Measurements from ENCODE around the gene VDR.
A peak's percentile ranks its signal among the peaks of the same experiment; 100 is the strongest.

VDR gene

DNA sequence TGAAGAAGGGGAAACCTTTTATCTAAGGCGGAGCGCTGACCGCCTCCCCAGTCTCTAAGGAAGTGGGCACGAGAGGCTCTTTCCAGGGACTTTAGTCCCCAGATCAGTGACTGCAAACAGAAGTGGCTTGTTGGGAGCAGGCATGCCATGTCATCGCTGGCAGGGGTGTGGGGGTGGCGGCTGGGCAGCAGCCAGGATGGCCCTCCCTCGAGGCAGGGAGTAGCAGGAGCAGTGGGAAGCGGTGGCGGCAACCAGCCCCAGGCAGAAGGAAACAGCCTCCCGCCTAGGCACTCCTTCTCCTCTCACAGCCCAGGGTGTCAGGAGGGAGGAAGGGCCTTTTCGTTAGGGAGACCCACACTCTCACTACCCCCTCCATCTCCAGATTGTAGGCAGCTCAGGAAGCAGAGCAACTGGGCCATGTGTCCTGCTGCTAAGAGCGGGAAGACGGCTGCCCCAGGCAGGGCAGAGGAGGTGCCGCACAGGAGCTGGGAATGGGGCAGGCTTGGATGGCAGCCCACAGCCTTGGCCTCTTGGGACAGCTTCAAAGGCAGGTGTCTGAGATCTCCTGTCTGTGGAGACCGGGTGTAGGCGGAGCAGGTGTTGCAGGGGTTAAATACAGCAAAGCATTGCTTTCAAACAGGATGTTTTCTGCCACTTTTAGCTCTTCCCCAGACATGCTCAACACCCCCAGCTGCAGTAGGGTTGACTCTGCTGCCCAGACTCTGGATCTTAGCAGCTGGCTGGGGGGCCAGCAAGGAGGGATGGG lies 21.8 kb downstream of the VDR start:
- no peaks in the 10 kb centered on the region for H3K27me3 ChIP-seq (ENCODE audit: insufficient read depth, low read length)
- no peaks in the 10 kb centered on the region for H3K79me2 ChIP-seq (ENCODE audit: control insufficient read depth, insufficient read depth, low read length, unreplicated experiment)
- H3K4me1 ChIP-seq (ENCODE audit: control insufficient read depth, insufficient read depth, low read length, unreplicated experiment) = peaks cover 32% of the 10 kb centered on the region
- no peak overlapping the region for H2AFZ ChIP-seq (ENCODE audit: low read length, unreplicated experiment)
- no peak overlapping the region for H3K4me3 ChIP-seq (ENCODE audit: low read depth, low read length)
- no peak overlapping the region for H3K27ac ChIP-seq (ENCODE audit: low read depth, low read length)
- no peaks in the 10 kb centered on the region for H3K36me3 ChIP-seq (ENCODE audit: insufficient read depth, low read length)

DNA sequence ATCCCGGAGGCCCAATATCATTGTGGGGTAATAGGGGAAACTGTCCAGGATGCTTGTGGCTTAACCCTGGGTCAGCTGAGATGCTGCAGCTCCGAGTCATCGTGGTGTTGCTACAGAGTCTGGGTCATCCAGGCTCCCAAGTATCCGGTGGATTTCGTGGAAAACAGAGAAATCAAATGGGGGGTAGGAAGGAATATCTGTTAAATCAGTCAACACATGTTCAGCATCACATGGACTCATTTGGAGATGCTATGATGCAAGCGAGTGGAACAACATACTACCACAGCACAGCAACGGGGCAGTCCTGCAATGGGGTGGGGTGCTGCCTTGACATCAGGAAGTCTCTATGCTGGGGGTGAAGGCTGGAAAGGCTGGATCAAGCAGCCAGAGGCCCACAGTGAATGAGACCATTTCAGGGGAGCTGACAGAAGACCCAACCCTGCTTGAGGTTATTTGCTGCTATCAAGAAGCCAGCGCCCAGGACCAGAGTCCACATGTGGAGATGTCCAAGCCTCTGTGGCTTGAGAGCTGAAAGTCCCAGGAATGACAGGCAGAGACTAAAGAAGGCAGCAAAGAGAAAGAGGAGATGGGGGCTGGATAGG lies 22.9 kb downstream of the VDR start:
- Histone ChIP-seq H3K36me3 (ENCODE audit: insufficient read depth, low read length) (no peaks in the 10 kb centered on the region; the same call in 1 of the 2 replicates), H3K27ac (ENCODE audit: low read depth, low read length) (peak overlapping the region; percentile 70), H3K27me3 (ENCODE audit: insufficient read depth, low read length) (no peaks in the 10 kb centered on the region), H2AFZ (ENCODE audit: low read length, unreplicated experiment) (no peak overlapping the region), H3K79me2 (ENCODE audit: control insufficient read depth, insufficient read depth, low read length, unreplicated experiment) (no peaks in the 10 kb centered on the region), H3K4me3 (ENCODE audit: low read depth, low read length) (no peak overlapping the region), H3K4me1 (ENCODE audit: control insufficient read depth, insufficient read depth, low read length, unreplicated experiment) (peaks cover 32% of the 10 kb centered on the region)

DNA sequence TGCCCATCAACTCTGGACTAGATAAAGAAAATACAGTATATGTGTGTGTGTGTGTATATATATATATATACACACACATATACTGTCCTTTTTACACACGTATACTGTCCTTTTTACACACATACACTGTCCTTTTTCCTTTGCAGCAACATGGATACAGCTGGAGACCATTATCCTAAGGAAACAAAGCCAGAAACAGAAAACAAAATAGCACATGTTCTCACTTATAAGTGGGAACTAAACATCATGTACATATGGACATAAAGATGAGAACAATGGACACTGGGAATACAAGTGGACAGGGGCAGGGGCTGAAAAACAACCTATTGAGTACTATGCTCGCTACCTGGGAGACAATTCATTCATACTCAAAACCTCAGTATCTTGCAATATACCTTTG lies 23.7 kb downstream of the VDR start:
- Histone ChIP-seq H3K4me3 (ENCODE audit: low read depth, low read length) (no peak overlapping the region), H3K27ac (ENCODE audit: low read depth, low read length) (no peak overlapping the region), H3K36me3 (ENCODE audit: insufficient read depth, low read length) (no peaks in the 10 kb centered on the region; the same call in 1 of the 2 replicates), H3K79me2 (ENCODE audit: control insufficient read depth, insufficient read depth, low read length, unreplicated experiment) (no peaks in the 10 kb centered on the region), H3K27me3 (ENCODE audit: insufficient read depth, low read length) (no peaks in the 10 kb centered on the region), H3K4me1 (ENCODE audit: control insufficient read depth, insufficient read depth, low read length, unreplicated experiment) (peaks cover 32% of the 10 kb centered on the region), H2AFZ (ENCODE audit: low read length, unreplicated experiment) (no peak overlapping the region)

DNA sequence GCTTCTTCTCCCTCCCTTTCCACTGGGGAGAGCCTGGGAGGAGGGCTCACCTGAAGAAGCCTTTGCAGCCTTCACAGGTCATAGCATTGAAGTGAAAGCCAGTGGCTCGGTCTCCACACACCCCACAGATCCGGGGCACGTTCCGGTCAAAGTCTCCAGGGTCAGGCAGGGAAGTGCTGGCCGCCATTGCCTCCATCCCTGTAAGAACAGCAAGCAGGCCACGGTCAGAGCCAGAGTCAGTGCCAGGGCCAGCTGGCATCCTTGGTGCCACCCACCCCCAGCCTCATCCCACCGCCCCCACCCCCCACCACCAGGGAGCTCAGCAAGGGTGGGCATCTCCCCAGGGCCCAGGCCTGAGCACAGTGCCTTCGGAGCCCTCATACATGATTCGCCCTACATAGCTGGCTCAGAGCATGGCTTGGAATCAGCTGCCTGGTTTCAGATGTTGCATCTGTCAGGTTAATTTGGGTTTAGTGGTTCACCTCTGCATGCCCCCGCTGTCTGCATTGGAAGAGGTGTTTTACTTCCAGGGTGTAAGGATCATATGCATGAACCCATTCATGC lies 25.8 kb downstream of the VDR start:
- Histone ChIP-seq H2AFZ (ENCODE audit: low read length, unreplicated experiment) (no peak overlapping the region), H3K27ac (ENCODE audit: low read depth, low read length) (no peak overlapping the region), H3K27me3 (ENCODE audit: insufficient read depth, low read length) (no peaks in the 10 kb centered on the region), H3K36me3 (ENCODE audit: insufficient read depth, low read length) (no peaks in the 10 kb centered on the region; the same call in 1 of the 2 replicates), H3K4me3 (ENCODE audit: low read depth, low read length) (no peak overlapping the region), H3K79me2 (ENCODE audit: control insufficient read depth, insufficient read depth, low read length, unreplicated experiment) (no peaks in the 10 kb centered on the region), H3K4me1 (ENCODE audit: control insufficient read depth, insufficient read depth, low read length, unreplicated experiment) (peaks cover 32% of the 10 kb centered on the region)

DNA sequence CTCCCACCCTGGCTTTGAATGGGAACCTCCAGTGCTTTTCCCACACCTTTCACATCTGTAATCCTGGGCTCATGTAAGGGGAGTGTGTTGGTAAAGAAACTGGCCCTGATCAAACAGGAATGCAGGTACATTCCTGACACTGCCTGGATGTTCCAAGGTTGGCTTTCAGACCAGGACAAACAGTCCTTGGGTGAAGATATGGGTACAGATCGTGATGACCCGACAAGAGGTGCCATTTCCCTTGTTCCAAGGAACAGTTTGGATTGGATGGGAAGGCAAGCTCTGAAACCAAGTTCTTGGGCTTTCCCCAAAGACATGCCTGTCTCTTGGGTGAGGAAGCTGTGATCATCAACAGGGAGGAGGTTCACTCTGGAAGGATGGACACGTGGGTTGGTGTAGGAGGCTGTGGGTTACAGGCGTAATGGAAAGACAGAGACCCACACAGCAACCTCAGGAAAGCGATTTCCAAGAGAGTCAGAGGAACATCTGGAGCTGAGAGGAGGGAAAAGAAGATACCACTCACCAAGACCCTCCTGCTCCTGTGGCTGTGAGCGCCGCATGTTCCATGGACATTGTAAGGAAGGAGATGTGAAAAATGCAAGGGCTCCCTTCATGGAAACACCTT lies 26.4 kb downstream of the VDR start:
- Histone ChIP-seq H3K4me3 (ENCODE audit: low read depth, low read length) (no peak overlapping the region), H3K27ac (ENCODE audit: low read depth, low read length) (no peak overlapping the region), H3K36me3 (ENCODE audit: insufficient read depth, low read length) (no peaks in the 10 kb centered on the region; the same call in 1 of the 2 replicates), H3K27me3 (ENCODE audit: insufficient read depth, low read length) (no peaks in the 10 kb centered on the region), H3K4me1 (ENCODE audit: control insufficient read depth, insufficient read depth, low read length, unreplicated experiment) (peaks cover 31% of the 10 kb centered on the region), H2AFZ (ENCODE audit: low read length, unreplicated experiment) (no peak overlapping the region), H3K79me2 (ENCODE audit: control insufficient read depth, insufficient read depth, low read length, unreplicated experiment) (no peaks in the 10 kb centered on the region)

DNA sequence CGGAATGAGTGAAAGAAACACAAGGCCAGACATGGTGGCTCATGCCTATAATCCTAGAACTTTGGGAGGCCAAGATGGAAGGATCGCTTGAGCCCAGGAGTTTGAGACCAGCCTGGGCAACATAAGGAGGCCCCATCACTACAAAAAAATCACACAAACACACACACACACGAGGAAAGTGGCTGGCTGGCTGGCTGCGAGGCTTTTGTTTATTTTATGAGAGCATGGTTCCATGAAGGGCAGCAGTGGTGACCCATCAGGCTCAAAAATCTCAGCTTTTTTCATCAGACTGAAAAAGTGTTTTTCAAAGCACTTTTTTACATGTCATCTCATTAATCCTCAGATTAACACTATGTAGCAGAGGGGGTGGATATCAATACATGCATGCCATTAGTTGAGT lies 27.7 kb downstream of the VDR start:
- Histone ChIP-seq H3K27ac (ENCODE audit: low read depth, low read length) (no peak overlapping the region), H3K36me3 (ENCODE audit: insufficient read depth, low read length) (no peaks in the 10 kb centered on the region; the same call in 1 of the 2 replicates), H3K27me3 (ENCODE audit: insufficient read depth, low read length) (no peaks in the 10 kb centered on the region), H3K4me3 (ENCODE audit: low read depth, low read length) (no peak overlapping the region), H3K79me2 (ENCODE audit: control insufficient read depth, insufficient read depth, low read length, unreplicated experiment) (no peaks in the 10 kb centered on the region), H3K4me1 (ENCODE audit: control insufficient read depth, insufficient read depth, low read length, unreplicated experiment) (peaks cover 18% of the 10 kb centered on the region), H2AFZ (ENCODE audit: low read length, unreplicated experiment) (no peak overlapping the region)

DNA sequence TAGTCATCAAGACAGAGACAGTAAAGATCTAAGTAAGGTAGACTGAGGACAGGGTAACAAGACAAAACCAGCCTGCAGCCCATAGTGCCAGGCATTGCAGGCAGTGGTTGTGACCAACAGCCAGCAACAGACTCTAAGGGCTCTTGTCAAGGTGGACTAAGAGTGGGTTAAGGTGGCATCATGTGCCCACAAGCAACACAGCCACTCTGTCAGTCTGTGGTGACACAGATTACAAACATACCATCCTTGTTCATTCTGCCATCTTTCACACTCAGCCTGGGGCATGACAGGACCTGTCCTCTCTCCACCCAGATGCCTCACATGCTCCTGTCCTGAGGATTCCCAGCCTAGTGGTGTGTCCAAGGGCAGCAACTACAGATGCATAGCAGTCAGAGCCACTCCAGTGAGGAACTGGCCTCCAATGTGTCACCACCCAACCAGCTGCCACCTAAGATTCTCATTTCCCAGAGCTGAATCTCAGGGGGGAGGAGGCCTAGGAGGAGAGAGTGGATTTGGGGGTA lies 28.3 kb downstream of the VDR start:
- Histone ChIP-seq H3K79me2 (ENCODE audit: control insufficient read depth, insufficient read depth, low read length, unreplicated experiment) (no peaks in the 10 kb centered on the region), H3K36me3 (ENCODE audit: insufficient read depth, low read length) (no peaks in the 10 kb centered on the region; the same call in 1 of the 2 replicates), H3K4me3 (ENCODE audit: low read depth, low read length) (no peak overlapping the region)

DNA sequence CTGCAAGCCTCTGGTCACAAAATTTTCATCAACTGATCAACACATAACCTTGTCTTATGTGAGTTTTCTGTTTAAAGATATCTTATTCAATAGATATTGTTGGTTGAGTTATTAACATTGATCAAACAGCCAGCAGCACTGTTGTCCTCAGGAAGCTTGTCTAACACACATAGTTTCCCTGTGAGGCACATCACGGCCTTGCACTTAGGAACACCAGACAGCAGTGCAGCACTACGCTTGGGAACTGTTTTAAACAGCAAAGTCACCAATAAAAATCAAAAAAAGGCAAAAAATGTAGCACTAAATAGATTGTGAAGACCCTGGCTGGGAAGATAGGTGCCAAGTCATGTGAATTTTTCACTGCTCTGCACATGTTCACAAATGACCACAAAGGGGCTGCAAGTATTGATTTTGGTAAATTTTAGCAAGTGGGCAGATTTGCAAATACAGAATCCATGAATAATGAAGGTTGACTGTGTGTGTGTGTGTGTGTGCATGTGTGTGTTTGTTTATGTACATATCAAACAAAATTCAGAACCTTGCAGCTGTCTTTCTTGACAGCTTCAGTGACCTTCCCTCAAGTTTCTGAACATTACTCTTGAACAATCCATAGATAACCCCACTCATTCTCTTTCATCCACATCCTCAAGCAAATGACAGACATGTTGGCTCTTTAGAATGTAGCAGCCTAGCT lies 28.9 kb downstream of the VDR start:
- H3K4me1 ChIP-seq (ENCODE audit: control insufficient read depth, insufficient read depth, low read length, unreplicated experiment) = peaks cover 9% of the 10 kb centered on the region
- no peaks in the 10 kb centered on the region for H3K79me2 ChIP-seq (ENCODE audit: control insufficient read depth, insufficient read depth, low read length, unreplicated experiment)
- no peak overlapping the region for H3K4me3 ChIP-seq (ENCODE audit: low read depth, low read length)
- H3K36me3 ChIP-seq (ENCODE audit: insufficient read depth, low read length) = no peaks in the 10 kb centered on the region; the same call in 1 of the 2 replicates
- H3K27me3 ChIP-seq (ENCODE audit: insufficient read depth, low read length) = no peaks in the 10 kb centered on the region
- no peak overlapping the region for H3K27ac ChIP-seq (ENCODE audit: low read depth, low read length)
- no peak overlapping the region for H2AFZ ChIP-seq (ENCODE audit: low read length, unreplicated experiment)

More for the DNA sequence above, 28.3 kb downstream of the VDR start:
- Histone ChIP-seq H3K27ac (ENCODE audit: low read depth, low read length) (no peak overlapping the region), H3K27me3 (ENCODE audit: insufficient read depth, low read length) (no peaks in the 10 kb centered on the region), H3K4me1 (ENCODE audit: control insufficient read depth, insufficient read depth, low read length, unreplicated experiment) (peaks cover 14% of the 10 kb centered on the region), H2AFZ (ENCODE audit: low read length, unreplicated experiment) (no peak overlapping the region)

DNA sequence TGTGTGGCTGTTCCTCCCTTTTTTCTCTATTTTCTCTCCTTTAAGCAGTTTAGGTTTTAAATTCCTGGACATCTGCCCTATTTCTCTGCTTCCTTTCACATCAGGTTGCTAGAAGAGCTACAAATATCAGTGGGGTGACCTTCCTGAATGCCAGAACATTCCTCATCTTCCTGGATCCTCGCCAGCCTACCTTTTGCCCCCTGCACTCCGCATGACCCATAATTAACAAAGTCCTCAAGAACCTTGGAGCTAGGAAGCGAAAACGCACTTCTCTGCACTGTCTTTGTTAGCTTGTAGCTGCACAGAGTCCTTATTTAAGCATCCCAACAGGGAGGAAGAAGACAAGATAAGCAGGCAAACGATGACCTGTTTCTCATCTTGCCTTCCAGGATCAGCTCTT lies 30.5 kb downstream of the VDR start:
- peaks cover 11% of the 10 kb centered on the region for H3K4me1 ChIP-seq (ENCODE audit: control insufficient read depth, insufficient read depth, low read length, unreplicated experiment)
- no peak overlapping the region for H2AFZ ChIP-seq (ENCODE audit: low read length, unreplicated experiment)
- no peak overlapping the region for H3K27ac ChIP-seq (ENCODE audit: low read depth, low read length)
- H3K4me3 ChIP-seq (ENCODE audit: low read depth, low read length) = no peak overlapping the region
- no peaks in the 10 kb centered on the region; the same call in 1 of the 2 replicates for H3K36me3 ChIP-seq (ENCODE audit: insufficient read depth, low read length)
- no peaks in the 10 kb centered on the region for H3K27me3 ChIP-seq (ENCODE audit: insufficient read depth, low read length)
- no peaks in the 10 kb centered on the region for H3K79me2 ChIP-seq (ENCODE audit: control insufficient read depth, insufficient read depth, low read length, unreplicated experiment)

DNA sequence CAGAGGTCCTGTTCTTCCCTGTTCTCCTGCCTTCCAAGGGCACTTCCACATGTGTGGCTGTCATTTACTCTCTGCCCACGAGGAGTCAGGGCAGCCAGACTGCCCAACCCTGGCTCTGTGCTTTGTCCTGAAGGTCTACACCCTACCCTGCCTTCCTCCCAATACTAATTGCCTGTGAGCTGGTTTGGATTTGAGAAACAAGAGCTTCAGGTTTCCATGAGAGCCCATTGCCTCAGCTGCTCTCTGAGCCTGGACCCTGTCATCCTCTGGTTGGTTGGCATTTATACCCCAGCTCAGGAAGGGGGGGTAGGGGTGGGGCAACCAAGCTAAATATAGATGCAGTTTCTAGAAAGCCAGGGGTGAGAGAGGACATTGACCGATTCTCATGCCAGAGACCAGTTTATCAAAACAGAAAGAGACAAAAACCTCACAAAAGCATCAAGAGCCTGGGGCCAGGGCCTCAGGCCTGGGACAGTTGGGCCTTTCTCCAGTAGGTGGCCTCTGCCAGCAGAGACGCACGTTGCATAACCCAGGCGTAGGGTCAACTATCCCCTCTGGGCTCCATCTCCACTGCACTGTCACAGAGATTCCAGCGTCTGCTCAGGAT lies 34.5 kb downstream of the VDR start:
- Histone ChIP-seq H3K36me3 (ENCODE audit: insufficient read depth, low read length) (no peaks in the 10 kb centered on the region), H3K4me3 (ENCODE audit: low read depth, low read length) (no peak overlapping the region), H3K4me1 (ENCODE audit: control insufficient read depth, insufficient read depth, low read length, unreplicated experiment) (peaks cover 24% of the 10 kb centered on the region), H3K27me3 (ENCODE audit: insufficient read depth, low read length) (no peaks in the 10 kb centered on the region), H3K79me2 (ENCODE audit: control insufficient read depth, insufficient read depth, low read length, unreplicated experiment) (no peaks in the 10 kb centered on the region), H3K27ac (ENCODE audit: low read depth, low read length) (no peak overlapping the region), H2AFZ (ENCODE audit: low read length, unreplicated experiment) (no peak overlapping the region)

Data from ACC112 (cell line).